ENCODE data around the gene ZNF764.
A peak's percentile ranks its signal among the peaks of the same experiment; 100 is the strongest.
"Not testable (repeated sequence)": the region's sequence is repeated elsewhere in the genome, so short reads cannot be mapped to it uniquely, and the experiment has no call there.

Gene ZNF764

DNA sequence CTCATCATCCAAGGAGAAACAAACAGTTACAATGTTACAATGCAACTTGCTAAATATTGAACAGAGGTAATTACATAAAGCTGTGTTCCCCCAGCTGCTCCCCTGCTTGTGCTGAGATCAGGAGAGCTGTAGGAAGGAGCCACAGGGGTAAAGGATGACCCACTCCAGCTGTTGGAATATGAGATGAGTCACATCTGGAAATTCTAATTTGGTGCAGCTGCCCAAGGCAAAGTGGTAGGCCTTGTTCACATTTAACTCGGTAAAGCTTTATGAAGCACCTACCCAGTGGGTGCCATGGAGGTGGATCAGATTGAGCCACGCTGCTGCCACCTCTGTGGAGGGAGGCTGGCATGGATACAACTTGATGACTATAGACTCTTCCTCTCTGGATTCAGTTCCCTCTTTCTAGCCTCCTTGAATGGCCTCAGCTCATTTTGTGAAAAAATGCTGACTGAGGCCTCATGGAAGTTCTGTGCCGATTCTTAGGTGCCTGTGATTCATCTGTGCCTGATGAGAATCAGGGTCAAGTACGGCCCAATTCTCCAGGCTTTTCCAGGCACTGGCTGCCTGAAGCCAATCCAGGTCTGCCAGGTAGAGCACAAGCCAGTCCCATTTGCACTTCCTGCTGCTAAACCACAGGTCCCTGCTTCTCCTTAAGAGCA lies 44.6 kb upstream of the ZNF764 start:
- Histone ChIP-seq H3K4me3 (ENCODE audit: severe bottlenecking) (no peak overlapping the region), H3K9me3 (ENCODE audit: severe bottlenecking) (no peaks in the 10 kb centered on the region), H3K27ac (ENCODE audit: poor library complexity, severe bottlenecking) (no peak overlapping the region), H3K27me3 (ENCODE audit: insufficient read depth, poor library complexity, severe bottlenecking) (no peaks in the 10 kb centered on the region), H3K4me1 (ENCODE audit: insufficient read depth, poor library complexity, severe bottlenecking) (no peaks in the 10 kb centered on the region), H3K36me3 (ENCODE audit: low read depth) (peaks cover 42% of the 10 kb centered on the region)
- TF ChIP-seq, protein P1, sequence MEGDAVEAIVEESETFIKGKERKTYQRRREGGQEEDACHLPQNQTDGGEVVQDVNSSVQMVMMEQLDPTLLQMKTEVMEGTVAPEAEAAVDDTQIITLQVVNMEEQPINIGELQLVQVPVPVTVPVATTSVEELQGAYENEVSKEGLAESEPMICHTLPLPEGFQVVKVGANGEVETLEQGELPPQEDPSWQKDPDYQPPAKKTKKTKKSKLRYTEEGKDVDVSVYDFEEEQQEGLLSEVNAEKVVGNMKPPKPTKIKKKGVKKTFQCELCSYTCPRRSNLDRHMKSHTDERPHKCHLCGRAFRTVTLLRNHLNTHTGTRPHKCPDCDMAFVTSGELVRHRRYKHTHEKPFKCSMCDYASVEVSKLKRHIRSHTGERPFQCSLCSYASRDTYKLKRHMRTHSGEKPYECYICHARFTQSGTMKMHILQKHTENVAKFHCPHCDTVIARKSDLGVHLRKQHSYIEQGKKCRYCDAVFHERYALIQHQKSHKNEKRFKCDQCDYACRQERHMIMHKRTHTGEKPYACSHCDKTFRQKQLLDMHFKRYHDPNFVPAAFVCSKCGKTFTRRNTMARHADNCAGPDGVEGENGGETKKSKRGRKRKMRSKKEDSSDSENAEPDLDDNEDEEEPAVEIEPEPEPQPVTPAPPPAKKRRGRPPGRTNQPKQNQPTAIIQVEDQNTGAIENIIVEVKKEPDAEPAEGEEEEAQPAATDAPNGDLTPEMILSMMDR (IDR thresholded peaks at IDR 0.05; ENCODE audit: poor library complexity, severe bottlenecking): no peak
- ATAC-seq (ENCODE audit: low read depth) (peak; percentile 32; the same call in 1 of the 3 replicates), DNase-seq (ENCODE audit: low spot score) (no peak)

DNA sequence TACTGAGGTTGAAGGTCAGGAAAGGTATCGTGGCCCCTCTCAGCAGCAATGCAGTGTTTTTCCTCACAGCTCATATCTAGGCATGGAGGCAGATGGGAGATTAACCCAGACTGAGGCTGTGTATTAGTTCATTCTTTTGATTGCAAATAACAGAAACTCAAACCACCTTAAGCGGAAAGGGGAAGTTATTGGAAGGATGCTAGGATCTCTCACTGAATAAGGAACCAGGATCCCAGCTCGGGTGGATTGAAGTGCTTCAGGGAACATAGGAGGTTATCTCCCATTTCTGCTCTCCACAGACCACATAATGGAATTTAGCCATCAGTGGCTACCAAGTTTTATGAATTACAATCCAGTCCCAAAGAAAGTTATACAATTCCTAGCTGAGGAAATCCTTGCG lies 43.8 kb upstream of the ZNF764 start:
- ATAC-seq (ENCODE audit: low read depth): no peak
- H3K4me1 ChIP-seq (ENCODE audit: insufficient read depth, poor library complexity, severe bottlenecking): no peaks in the 10 kb centered on the region
- no peaks in the 10 kb centered on the region for H3K27me3 ChIP-seq (ENCODE audit: insufficient read depth, poor library complexity, severe bottlenecking)
- TF ChIP-seq, protein P1 (IDR thresholded peaks at IDR 0.05; ENCODE audit: poor library complexity, severe bottlenecking): no peak
- H3K9me3 ChIP-seq (ENCODE audit: severe bottlenecking): no peaks in the 10 kb centered on the region
- no peak for DNase-seq (ENCODE audit: low spot score)
- peaks cover 38% of the 10 kb centered on the region for H3K36me3 ChIP-seq (ENCODE audit: low read depth)
- no peak overlapping the region for H3K27ac ChIP-seq (ENCODE audit: poor library complexity, severe bottlenecking)
- H3K4me3 ChIP-seq (ENCODE audit: severe bottlenecking): no peak overlapping the region

DNA sequence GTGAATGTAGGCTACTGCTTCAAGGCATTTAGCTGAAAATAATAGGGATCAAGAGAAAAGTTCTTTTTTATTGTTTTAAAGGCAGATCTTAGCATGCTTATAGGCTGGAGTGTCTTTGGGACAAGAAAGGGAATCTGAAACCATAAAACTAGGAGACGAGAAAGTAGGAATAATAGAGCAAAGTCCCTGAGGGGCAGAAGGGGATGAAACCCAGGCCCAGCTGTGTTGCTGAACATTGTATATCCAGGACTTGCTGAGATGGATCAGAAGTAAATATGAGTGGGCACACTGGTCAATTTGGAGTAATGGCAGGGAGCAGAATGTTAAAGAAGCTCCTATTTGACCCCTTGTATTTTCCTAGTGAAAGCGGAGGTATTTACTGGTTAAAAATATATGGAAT lies 42.8 kb upstream of the ZNF764 start:
- ATAC-seq (ENCODE audit: low read depth): no peak
- Histone ChIP-seq H3K9me3 (ENCODE audit: severe bottlenecking) (no peaks in the 10 kb centered on the region), H3K4me1 (ENCODE audit: insufficient read depth, poor library complexity, severe bottlenecking) (no peaks in the 10 kb centered on the region), H3K27me3 (ENCODE audit: insufficient read depth, poor library complexity, severe bottlenecking) (no peaks in the 10 kb centered on the region), H3K36me3 (ENCODE audit: low read depth) (peaks cover 28% of the 10 kb centered on the region), H3K4me3 (ENCODE audit: severe bottlenecking) (no peak overlapping the region), H3K27ac (ENCODE audit: poor library complexity, severe bottlenecking) (no peak overlapping the region)
- DNase-seq (ENCODE audit: low spot score): no peak
- TF ChIP-seq, protein P1 (IDR thresholded peaks at IDR 0.05; ENCODE audit: poor library complexity, severe bottlenecking): no peak

DNA sequence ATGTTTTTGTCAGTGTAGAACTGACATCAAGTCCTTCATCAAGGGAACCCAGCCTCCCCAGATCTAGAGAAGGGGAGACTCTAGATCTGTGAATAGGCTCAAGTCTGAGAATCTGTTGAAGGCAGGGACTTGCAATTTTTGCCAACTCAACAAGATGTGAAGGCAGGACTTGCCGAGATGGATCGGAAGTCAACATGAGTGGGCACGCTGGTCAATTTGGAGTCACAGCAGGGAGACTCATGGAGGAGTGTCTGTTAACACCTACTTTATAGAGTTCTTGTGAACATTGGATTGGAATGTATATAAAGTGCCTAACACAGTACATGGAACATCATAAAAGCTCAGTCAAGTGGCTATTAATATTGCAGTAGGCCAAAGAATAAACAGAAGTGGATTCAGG lies 42.0 kb upstream of the ZNF764 start:
- H3K27ac ChIP-seq (ENCODE audit: poor library complexity, severe bottlenecking): no peak overlapping the region
- no peak overlapping the region for H3K4me3 ChIP-seq (ENCODE audit: severe bottlenecking)
- no peaks in the 10 kb centered on the region for H3K27me3 ChIP-seq (ENCODE audit: insufficient read depth, poor library complexity, severe bottlenecking)
- ATAC-seq (ENCODE audit: low read depth) (no peak), DNase-seq (ENCODE audit: low spot score) (no peak)
- no peaks in the 10 kb centered on the region for H3K9me3 ChIP-seq (ENCODE audit: severe bottlenecking)
- no peaks in the 10 kb centered on the region for H3K4me1 ChIP-seq (ENCODE audit: insufficient read depth, poor library complexity, severe bottlenecking)
- peaks cover 23% of the 10 kb centered on the region for H3K36me3 ChIP-seq (ENCODE audit: low read depth)
- TF ChIP-seq, protein P1 (IDR thresholded peaks at IDR 0.05; ENCODE audit: poor library complexity, severe bottlenecking): no peak

DNA sequence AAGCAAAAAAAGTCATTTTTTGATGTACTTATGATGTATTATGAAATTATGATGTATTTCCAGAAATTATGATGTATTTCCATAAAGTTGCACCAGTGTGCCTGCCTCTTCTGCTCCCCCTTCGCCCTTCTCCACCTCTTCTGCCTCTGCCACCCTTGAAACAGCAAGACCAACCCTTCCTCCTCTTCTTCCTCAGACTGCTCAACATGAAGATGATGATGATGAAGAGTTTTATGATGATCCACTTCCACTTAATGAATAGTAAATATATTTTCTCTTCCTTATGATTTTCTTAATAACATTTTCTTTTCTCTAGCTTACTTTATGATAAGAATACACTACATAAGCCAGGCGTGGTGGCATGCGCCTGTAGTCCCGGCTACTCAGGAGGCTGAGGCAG lies 34.7 kb upstream of the ZNF764 start:
- Histone ChIP-seq H3K9me3 (ENCODE audit: severe bottlenecking) (no peaks in the 10 kb centered on the region), H3K27ac (ENCODE audit: poor library complexity, severe bottlenecking) (no peak overlapping the region), H3K4me1 (ENCODE audit: insufficient read depth, poor library complexity, severe bottlenecking) (no peaks in the 10 kb centered on the region), H3K4me3 (ENCODE audit: severe bottlenecking) (no peak overlapping the region), H3K36me3 (ENCODE audit: low read depth) (peaks cover 3% of the 10 kb centered on the region; the same call in 1 of the 2 replicates), H3K27me3 (ENCODE audit: insufficient read depth, poor library complexity, severe bottlenecking) (no peaks in the 10 kb centered on the region)
- DNase-seq (ENCODE audit: low spot score) (no peak), ATAC-seq (ENCODE audit: low read depth) (no peak)
- TF ChIP-seq, protein P1 (IDR thresholded peaks at IDR 0.05; ENCODE audit: poor library complexity, severe bottlenecking): no peak

DNA sequence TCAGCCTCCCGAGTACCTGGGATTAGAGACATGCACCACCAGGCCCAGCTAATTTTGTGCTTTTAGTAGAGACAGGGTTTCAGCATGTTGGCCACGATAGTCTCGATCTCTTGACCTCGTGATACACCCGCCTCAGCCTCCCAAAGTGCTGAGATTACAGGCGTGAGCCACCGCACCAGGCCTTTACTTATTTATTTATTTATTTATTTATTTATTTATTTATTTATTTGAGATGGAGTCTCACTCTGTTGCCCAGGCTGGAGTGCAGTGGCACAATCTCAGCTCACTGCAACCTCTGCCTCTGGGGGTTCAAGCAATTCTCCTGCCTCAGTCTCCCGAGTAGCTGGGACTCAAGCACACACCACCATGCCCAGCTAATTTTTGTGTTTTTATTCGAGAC lies 32.7 kb upstream of the ZNF764 start:
- not testable (repeated sequence) for H3K27ac ChIP-seq (ENCODE audit: poor library complexity, severe bottlenecking)

DNA sequence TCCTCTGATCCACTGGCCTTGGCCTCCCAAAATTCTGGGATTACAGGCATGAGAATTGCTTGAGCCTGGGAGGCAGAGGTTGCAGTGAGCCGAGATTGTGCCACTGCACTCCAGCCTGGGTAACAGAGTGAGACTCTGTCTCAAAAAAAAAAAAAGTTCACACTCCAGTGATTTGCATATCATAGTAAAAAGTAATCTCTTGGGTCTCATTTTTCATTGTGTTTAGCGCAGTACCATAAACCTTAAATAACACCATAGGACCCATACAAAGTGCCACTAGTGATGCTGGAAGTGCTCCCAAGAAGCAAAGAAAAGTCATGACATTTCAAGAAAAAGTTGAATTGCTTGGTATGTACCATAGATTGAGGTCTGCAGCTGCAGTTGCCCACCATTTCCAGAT lies 31.4 kb upstream of the ZNF764 start:
- not testable (repeated sequence) for H3K4me1 ChIP-seq (ENCODE audit: insufficient read depth, poor library complexity, severe bottlenecking); DNase-seq (ENCODE audit: low spot score); H3K4me3 ChIP-seq (ENCODE audit: severe bottlenecking); H3K9me3 ChIP-seq (ENCODE audit: severe bottlenecking); H3K27ac ChIP-seq (ENCODE audit: poor library complexity, severe bottlenecking); ATAC-seq (ENCODE audit: low read depth); H3K27me3 ChIP-seq (ENCODE audit: insufficient read depth, poor library complexity, severe bottlenecking)
- H3K36me3 ChIP-seq (ENCODE audit: low read depth): peaks cover 15% of the 10 kb centered on the region

More for the DNA sequence above, 32.7 kb upstream of the ZNF764 start:
- not testable (repeated sequence) for ATAC-seq (ENCODE audit: low read depth); H3K27me3 ChIP-seq (ENCODE audit: insufficient read depth, poor library complexity, severe bottlenecking); H3K4me1 ChIP-seq (ENCODE audit: insufficient read depth, poor library complexity, severe bottlenecking); DNase-seq (ENCODE audit: low spot score); H3K4me3 ChIP-seq (ENCODE audit: severe bottlenecking); H3K9me3 ChIP-seq (ENCODE audit: severe bottlenecking)
- peaks cover 15% of the 10 kb centered on the region for H3K36me3 ChIP-seq (ENCODE audit: low read depth)

Data from RWPE2 (cell line).